NCI-H82 treated with DMSO at 0.1 percent for 48 hours (cell line): ENCODE measurements around the gene GNAO1.
"Not testable (repeated sequence)": the region's sequence is repeated elsewhere in the genome, so short reads cannot be mapped to it uniquely, and the experiment has no call there.

Experiments used
- DNase-seq: peaks from one replicate; lab custom pipeline; 2025; ENCODE audit not compliant: unreplicated experiment; lab: John Stamatoyannopoulos, UW

Gene GNAO1

DNA sequence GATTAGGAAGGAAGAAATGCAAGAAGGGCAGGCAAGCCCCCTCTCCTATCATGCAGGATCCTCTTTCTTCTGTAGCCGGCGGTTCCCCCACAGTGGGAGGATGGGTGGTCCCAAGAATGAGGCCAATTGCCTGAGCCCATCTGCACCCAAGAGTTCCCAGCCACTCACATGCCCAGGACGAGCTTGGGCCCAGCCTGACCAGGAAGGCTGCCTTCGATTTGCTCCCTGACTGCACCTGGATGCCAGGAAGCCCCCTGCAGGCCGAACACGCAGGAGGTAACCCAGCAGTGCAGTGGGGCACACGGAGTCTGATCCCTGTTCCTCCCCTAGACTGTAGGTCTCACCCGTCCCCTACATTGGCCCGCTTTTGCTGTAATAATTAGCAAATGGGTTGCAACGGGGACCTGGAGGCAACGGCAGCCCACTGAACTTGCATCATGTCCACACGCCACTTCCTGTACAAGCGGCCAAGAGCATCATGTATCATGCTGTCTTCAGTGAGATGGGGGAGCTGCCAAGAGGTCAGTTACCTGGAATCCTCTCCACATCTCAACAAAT is 166.6 kb downstream of the GNAO1 start:
- no peak for DNase-seq

DNA sequence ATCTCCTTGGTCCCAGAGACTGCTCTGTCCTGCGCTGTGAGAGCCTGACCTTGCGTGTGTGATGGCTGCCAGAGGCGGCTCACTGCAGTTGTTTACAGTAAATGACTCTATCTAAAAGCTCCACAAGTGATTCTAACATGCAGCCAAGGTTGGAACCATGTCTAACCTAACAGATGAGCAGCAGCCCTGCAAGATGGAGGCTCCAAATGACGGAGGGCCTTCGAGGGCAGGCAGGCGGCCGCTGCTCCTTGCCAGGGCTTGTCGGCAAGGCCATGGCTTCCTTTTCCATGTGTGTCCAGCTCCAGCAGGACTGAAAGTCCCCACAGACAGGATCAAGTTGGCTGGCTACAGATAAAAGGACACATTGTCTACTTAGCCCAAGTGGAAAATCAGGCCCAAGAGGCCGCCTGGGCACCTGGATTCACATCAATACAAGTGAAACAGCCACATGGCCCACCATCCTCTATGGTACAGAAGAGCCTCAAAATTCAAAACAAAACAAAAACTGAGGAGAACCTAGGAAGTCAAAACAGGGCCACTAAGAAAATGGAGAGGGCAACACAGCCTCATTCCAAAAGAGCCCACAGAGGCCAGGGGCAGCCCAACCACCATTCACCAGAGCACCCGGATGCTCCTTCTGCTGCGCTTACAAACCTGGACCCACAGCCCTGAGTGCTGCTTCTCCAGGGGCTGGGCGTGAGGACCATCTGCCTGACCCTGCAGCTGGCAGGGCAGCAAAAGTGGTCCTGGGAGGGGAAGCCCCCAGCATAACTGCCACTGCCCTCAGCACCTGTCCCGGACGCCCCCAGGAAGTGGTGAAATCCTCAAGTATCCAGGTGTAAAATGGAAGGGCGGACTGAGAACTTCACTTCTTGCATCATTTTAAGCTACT is 169.1 kb downstream of the GNAO1 start:
- DNase-seq, result no peak

DNA sequence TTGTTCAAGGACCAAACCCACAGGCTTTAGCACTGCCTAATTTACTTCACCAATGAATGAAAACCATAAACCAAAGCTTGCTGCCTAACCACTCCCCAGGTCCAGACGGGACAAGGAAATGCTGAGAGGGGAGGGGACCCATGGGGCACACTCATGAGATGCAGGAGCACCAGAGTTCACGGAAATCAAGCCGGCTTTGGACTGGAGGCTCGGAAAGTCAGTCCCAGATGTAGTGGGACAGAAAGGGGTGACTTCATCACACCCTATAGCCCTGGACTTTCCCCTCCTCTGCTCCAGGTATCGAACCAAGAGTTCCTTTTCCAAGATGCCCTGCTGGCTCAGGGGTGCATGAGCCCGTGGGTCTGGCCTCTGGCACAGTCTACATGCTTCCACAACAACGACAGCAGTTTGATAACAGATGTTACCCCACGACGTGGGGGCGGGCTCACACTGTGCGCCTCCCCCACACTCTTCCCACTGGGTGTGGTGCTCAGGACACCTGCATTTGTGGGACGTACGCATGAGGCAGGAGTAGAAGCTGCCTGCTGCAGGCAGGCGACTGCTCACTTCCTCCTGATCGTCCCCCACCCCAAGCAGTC is 170.9 kb downstream of the GNAO1 start:
- no peak for DNase-seq

DNA sequence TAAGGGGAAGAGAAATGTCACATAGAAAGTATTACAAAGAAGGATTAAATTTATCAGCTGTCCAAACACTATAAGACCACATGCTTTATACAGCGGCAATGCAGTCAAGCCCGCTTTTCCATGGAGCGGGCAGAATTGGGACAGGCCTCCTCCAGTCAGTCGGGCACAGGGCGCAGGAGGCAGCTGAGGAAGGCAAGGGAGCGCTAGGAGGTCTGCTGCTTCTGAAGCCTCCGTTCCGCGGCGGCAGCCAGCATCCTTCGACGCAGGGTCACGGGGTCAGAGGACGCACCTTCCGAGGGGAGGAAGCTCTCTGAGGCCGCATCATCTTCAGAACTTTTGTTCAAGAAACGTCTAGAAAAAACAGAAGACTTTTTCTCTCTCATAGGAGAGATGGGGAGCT is 171.4 kb downstream of the GNAO1 start:
- no peak for DNase-seq

DNA sequence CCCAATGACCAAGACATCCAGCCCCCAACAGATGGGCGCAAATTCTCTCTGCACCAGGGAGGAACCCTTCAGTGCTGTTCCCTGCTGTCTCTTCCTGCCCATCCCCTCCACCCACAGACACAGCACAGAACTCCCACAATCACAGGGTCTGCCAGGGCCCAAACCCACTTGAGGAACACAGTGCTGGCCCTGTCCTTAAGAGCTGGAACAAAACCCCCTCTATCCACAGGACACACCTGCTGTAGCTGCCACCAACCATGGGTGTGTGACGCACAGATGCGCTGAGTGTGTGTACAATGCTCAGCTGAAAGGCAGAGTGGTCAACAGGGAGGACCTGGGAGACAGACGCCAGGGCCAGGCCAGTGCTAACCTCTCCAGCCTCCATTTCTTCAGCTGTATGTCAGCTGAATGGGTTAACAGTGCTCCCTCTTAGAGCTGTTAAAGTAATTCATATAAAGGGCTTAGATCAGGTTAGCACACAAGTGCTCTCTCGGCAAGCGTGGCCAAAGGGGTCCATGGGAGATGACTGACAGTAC is 172.0 kb downstream of the GNAO1 start:
- DNase-seq, result no peak

DNA sequence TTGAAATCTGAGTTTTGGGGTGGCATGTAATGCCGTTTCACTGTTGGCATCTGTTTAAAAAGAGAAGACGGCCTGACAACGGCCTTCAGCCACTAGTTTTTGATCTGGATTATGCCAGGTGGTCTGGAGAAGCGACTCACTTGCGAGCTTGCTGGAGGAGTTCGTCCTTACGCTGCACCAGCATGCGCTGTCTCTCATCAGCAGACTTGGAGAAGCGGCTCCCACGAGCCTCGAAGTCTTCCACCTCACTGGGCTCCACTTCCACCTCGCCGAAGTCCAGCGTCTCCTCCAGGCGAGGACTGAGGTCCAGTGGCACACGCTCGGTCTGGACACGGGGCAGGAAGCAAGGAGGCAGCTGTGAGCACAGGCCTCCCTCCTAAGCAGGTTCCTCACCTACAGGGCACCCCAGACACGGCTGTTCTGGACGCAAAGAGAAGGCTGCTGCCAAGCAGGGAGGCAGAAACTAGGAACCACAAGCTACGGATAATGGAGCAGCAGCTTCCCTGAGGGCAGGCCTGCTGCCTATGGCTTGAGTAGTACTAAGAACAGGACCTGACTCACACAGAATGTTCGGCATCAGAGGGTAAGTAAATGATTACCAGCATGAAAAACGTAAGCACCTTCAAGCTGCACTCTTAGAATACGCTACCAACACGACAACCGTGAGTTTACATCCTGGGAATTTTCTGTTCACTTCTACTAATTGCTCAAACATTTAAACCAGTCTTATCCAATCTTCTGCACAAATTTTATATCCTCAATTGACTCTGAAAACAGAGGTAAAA is 172.7 kb downstream of the GNAO1 start:
- no peak for DNase-seq

DNA sequence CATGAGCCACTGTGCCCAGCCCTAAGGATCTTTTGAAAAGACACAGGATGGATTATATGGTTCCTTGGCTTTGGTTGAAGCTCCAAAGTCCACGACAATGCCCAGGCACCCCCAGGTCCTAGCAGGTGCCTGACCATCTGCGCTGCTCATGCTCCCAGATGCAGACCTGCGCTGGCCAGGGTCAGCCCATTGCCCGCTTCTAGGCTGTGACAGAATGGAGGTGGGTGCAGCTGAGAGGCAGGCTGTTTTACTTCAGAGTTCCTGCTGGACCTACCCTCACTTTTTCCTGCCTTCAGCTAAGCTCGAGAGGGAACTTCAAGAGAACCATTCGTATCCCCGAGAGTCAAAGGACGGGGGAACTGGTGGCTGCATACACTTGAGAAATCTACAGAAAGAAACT is 173.6 kb downstream of the GNAO1 start:
- no peak for DNase-seq

DNA sequence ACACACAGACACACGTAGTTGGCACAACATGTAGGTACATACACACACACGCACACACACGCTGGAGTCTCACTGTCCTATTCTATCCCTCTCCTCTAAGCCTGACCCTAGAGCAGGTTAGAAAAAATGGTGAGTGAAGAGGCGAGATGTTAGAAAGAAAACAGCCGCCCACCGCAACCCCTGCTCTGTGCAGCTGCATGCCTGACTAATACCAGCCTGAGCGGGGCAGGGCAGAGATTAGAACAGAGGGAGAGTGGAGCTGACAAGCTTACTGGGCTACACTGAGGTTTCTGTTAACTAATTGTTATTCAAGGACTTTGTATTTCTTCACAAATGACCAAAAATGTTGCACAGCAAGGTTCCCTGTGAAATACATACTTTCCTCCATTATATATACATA is 174.3 kb downstream of the GNAO1 start:
- DNase-seq, result no peak

DNA sequence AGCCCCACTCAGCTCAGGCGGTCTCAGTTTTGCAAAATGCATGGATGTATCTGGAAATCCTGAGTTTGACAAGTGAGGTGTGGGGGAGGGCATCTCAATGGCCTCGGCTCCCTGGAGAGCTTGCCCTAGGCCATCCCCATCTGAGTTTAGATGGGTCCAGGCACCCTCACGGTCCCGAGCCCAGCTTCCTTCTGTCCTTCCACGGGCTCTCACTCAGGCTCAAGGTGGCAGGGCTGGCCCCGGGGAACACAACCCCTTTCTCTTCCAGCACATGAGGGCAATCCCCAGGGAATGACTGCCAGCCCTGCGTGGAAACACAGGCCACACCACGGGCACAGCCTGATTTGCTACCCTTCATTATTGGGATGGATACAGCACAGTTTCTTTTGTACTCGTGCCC is 175.7 kb downstream of the GNAO1 start:
- no peak for DNase-seq

DNA sequence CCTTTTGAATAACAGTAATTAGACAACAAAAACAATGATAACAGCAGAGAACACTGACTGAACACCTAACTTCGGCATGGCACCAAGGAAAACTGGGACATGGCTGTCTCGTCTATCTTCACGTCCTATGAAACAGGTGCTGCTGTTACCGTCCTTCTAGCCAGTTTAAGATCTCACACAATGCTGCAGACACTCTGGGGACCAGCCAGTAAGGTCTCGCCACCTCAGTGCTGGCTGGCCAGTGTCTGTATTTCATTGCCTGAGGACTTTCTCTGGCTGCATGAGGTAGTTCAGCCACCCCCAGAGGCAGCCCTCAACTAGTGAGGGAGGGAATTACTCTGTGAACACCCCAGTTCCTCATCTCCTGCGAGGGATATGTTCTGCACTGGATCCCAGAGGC is 176.5 kb downstream of the GNAO1 start:
- no peak for DNase-seq

DNA sequence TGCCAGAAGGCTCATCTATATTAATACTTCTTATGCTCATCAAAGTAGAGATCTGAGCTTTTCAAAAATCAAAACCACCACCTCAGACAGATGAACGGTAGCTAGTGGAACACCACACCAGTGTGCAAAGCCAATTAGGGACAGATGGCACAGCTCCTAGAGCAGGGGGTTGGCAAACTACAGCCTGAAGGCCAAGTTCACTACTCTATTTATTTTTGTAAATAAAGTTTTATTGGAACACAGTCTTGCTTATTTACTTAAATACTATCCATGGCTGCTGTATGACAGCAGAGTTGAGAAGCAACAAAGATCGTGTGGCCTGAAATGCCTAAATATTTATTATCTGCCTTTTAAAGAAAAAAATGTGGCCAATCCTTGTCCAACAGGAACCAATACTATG is 177.3 kb downstream of the GNAO1 start:
- no peak for DNase-seq

DNA sequence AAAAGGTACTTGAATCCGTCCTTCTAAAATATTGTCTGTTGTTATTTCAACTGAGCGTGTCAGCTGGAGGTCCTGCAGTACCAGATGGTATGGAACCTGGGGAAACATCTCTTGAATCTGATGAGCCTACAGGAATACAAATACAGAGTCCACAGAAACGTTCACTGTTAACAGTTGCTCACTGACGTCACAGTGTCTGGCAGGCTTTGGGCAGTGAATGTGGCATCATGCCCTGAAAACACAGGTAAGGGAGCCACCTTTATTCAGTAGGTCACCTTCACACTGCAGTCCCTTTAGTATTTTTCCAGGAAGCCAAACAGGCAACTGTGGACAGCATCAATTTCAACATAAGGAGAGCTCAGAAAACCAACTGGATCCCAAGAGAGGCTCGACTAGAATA is 177.9 kb downstream of the GNAO1 start:
- no peak for DNase-seq

DNA sequence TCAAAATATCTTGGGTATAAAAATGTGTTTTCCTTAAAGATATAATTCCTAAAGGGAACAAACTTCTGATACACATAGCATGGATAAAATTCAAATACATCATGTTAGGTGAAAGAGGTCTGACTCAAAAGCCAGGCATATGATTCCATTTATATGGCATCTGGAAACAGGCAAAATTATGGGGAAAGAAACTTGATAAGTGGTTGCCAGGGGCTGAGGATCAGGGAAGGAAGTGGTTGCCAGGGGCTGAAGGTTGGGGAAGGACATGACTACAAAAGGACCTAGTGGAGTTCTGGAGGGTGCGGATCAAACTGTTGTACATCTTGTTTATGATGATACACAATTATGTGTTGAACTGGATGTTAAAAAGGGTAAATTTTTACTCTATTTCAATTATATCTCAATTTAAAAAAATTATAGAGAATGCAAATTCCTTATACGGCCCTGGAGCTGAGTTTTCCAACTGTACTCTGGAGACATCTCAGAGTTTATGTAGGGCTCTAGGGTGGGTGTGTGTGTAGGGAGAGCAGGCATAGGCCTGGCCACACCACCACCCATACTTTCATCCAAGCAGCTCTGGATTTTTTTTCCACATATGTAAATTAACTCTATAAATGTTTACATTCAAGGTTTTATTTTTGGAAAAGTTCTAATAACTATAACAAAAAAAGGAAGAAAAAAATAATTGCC is 179.0 kb downstream of the GNAO1 start:
- DNase-seq, result no peak

DNA sequence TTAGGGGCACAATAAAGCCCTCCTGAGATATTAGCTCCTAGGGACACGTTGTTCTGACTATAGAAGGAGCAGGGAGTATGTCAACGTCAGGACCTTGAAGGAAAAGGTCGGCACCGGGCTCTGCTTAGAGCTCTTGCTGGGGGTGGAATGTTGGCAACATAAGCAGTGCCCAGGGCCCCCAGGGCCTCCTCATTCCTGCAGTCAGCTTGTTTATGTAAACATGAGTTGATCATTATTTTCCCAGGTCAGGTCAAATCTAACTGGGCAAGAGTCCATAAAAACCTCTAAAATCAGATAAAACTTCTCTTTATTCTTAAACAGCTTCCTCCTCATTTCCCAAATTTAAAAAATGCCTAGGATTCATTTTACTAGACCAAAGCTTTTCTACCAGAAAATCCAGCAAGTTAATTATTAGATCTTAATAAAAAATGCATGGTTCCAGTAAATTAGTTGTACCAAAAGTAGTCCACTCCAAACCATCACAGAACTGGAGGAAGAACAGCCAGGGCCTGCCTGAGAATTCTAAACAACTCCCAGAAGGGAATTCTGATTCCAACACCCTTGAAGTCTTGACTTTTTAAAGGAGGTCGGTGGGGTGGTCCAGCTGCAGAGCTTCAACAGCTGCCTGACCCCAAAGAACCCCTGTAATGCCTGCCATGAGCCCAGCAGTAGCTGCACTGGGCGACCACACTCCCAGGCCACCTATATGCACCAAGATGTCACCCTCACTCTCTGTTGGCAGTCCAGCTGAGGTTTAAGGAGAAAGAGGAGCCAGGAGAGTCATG is 179.8 kb downstream of the GNAO1 start:
- DNase-seq, result no peak

DNA sequence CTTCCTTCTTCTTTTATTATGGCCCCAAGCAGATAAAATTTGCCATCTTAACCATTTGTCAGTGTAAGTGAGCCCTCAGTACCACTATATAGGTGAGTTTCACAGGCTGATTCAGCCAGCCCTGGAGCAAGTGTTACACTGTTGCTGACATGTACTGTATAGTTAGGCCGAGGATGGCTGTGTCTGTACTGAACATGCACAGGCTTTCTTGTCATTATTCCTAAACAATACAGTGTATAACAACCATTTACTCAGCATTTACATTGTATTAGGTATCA is 180.3 kb downstream of the GNAO1 start:
- DNase-seq, result no peak

DNA sequence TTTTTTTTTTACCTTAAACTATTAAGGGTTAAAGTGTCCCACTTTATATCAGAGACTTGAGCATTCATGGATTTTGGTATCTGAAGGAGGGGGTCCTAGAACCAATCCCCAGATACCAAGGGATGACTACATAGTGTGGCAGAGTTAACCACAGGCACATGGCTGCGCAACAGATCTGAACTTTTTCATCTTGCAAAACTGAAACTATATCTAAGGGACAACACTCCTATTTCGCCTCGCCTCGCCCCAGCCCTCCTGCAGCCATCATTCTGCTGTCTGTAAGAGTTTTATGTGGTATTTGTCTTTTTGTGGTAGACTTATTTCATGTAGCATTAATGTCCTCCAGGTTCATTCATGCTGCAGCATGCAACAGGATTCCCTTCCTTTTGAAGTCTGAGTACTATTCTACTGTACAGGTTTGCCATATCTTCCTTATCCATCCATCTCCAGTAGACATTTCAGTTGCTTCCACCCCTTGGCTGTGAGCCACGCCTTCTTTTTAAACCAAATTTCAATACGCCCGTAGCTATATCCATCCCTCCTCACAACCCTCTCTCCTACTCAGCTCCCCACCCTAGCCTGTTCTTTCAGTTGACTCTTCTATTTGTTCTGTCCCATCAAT is 180.8 kb downstream of the GNAO1 start:
- DNase-seq, result no peak

DNA sequence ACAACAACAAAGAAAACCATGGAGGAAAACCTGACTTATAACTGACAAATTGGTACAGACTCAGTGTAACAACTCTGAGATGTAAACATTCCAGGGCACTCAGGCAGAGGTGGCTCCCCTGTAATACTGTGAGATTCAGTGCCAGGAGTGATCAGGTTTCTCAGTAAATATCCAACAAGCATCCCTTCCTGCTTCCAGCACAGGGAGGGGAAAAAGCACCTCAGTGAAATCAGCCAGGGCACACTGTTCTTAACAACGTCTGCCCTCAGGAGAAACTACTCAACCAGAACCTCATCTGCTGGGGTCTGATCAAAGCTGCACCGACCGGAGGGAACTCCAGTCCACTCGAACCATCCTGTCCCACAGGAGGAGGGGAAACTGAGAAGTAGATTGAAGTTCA is 181.7 kb downstream of the GNAO1 start:
- DNase-seq, result no peak

DNA sequence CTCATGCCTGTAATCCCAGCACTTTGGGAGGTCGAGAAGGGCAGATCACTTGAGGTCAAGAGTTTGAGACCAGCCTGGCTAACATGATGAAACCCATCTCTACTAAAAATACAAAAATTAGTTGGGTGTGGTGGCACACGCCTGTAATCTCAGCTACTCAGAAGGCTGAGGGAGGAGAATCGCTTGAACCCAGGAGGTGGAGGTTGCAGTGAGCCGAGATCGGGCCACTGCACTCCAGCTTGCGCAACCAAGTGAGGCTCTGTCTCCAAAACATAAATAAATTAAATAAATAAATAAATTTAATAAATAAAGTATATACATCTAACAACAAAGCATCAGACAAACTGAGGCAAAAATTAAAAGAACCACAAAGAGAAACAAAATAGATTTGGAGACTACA is 184.5 kb downstream of the GNAO1 start:
- not testable (repeated sequence) for DNase-seq

DNA sequence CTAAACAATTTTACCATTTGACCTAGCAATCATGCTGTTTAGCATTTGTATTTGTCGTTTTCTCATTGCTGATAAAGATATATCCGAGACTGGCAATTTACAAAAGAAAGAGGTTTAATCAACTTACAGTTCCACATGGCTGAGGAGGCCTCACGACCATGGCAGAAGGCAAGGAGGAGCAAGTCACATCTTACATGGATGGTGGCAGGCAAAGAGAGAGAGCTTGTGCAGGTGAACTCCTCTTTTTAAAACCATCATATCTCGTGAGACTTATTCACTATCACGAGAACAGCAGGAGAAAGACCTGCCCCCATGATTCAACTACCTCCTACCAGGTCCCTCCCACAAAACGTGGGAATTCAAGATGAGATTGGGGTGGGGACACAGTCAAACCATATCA is 187.8 kb downstream of the GNAO1 start:
- not testable (repeated sequence) for DNase-seq
